ENCODE measurements around the gene HPGD.

The HPGD gene

DNA sequence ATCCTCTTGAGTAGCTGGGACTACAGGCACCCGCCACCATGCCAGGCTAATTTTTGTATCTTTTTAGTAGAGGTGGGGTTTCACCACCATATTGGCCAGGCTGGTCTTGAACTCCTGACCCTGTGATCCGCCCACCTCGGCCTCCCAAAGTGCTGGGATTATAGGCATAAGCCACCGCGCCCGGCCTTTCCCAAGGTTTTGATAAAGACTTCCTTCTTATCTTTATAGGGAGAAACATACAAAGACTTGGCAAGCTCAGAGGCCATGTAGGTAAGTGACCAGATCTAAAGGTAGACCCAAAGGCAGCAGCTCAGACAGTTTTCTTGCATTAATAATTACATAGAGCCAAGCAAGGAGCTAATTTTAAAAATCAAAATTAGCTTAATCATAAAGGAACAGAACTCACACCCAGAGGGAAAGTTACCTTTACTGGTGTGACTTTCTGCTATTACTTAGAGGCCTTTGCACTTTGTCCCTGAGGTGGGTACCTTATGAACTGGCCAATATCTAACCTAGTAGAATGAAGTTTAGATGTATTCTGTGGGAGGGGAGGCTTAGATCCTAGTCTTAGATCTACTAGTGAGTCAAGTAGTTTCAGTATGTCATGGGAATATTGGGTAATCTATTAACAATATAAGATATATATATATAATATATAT is 67.3 kb downstream of the HPGD start:
- no peaks in the 10 kb centered on the region for H3K36me3 ChIP-seq (ENCODE audit: control insufficient read depth in 1 of 2, insufficient read depth in 2 of 2, low read length in 2 of 2)
- H3K27me3 ChIP-seq (ENCODE audit: control insufficient read depth in 1 of 2, insufficient read depth in 2 of 2, low read length in 2 of 2), result no peaks in the 10 kb centered on the region
- H3K4me3 ChIP-seq (ENCODE audit: low read depth in 1 of 2, low read length in 2 of 2), result no peak overlapping the region
- H3K9me3 ChIP-seq (ENCODE audit: control insufficient read depth in 1 of 2, low read length in 2 of 2), result no peaks in the 10 kb centered on the region
- peaks cover 6 to 13% of the 10 kb centered on the region in 2 donors for H3K4me1 ChIP-seq (ENCODE audit: control insufficient read depth in 1 of 2, insufficient read depth in 2 of 2, low read length in 2 of 2)
- no peak overlapping the region for H3K27ac ChIP-seq (ENCODE audit: low read depth, low read length)
- H3K9ac ChIP-seq (ENCODE audit: low read depth in 1 of 2, low read length in 2 of 2), result no peak overlapping the region

DNA sequence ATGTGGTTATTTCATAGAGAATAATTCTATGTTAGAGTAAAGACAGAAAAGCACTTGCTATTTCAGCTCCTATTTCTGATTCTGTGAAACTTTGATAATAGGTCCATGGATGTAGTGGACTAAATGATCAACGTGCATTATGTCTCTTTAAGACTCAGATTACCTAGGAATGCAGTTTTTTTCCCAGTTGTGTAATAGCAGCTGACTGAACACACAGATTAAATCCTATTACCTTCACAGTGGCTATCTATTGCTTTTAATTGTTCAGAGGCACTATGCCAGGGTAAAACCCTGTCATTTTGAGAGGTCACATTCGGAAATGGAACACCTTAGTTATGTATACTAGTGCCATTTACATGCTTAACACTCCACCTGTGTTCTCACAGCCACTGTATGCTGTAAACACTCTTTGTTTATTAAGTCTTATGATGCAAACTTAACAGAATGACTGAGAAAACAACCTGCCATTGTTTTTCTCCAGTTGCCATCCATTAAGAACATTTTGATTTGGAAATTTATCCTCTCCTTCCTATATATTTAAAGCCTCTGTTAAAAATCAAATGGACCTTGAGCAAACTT is 70.5 kb downstream of the HPGD start:
- Histone ChIP-seq H3K9ac (ENCODE audit: low read depth in 1 of 2, low read length in 2 of 2) (no peak overlapping the region), H3K9me3 (ENCODE audit: control insufficient read depth in 1 of 2, low read length in 2 of 2) (no peaks in the 10 kb centered on the region), H3K4me3 (ENCODE audit: low read depth in 1 of 2, low read length in 2 of 2) (no peak overlapping the region), H3K4me1 (ENCODE audit: control insufficient read depth in 1 of 2, insufficient read depth in 2 of 2, low read length in 2 of 2) (peaks cover 11 to 23% of the 10 kb centered on the region in 2 donors), H3K27ac (ENCODE audit: low read depth, low read length) (no peak overlapping the region), H3K36me3 (ENCODE audit: control insufficient read depth in 1 of 2, insufficient read depth in 2 of 2, low read length in 2 of 2) (no peaks in the 10 kb centered on the region), H3K27me3 (ENCODE audit: control insufficient read depth in 1 of 2, insufficient read depth in 2 of 2, low read length in 2 of 2) (no peaks in the 10 kb centered on the region)

DNA sequence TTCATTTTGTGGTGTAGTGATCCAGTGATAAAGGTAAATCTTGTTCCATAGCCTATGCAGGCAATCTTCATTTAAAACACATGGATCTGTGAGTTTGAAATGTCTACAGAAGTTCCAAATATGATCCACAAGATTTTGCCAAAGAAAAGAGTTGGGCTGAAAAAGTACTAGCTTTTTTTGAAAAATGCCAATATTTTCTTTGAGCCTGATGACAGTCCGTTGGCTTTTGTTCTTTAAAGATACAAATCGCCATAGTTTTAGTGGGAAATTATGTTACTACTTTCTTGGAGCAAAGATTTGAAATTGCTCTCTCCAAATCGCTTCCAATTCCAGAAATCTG is 71.5 kb downstream of the HPGD start:
- H3K27me3 ChIP-seq (ENCODE audit: control insufficient read depth in 1 of 2, insufficient read depth in 2 of 2, low read length in 2 of 2), result no peaks in the 10 kb centered on the region
- no peak overlapping the region for H3K4me3 ChIP-seq (ENCODE audit: low read depth in 1 of 2, low read length in 2 of 2)
- no peak overlapping the region for H3K9ac ChIP-seq (ENCODE audit: low read depth in 1 of 2, low read length in 2 of 2)
- no peaks in the 10 kb centered on the region for H3K9me3 ChIP-seq (ENCODE audit: control insufficient read depth in 1 of 2, low read length in 2 of 2)
- no peak overlapping the region for H3K27ac ChIP-seq (ENCODE audit: low read depth, low read length)
- H3K36me3 ChIP-seq (ENCODE audit: control insufficient read depth in 1 of 2, insufficient read depth in 2 of 2, low read length in 2 of 2), result no peaks in the 10 kb centered on the region
- peaks cover 11 to 23% of the 10 kb centered on the region in 2 donors for H3K4me1 ChIP-seq (ENCODE audit: control insufficient read depth in 1 of 2, insufficient read depth in 2 of 2, low read length in 2 of 2)

DNA sequence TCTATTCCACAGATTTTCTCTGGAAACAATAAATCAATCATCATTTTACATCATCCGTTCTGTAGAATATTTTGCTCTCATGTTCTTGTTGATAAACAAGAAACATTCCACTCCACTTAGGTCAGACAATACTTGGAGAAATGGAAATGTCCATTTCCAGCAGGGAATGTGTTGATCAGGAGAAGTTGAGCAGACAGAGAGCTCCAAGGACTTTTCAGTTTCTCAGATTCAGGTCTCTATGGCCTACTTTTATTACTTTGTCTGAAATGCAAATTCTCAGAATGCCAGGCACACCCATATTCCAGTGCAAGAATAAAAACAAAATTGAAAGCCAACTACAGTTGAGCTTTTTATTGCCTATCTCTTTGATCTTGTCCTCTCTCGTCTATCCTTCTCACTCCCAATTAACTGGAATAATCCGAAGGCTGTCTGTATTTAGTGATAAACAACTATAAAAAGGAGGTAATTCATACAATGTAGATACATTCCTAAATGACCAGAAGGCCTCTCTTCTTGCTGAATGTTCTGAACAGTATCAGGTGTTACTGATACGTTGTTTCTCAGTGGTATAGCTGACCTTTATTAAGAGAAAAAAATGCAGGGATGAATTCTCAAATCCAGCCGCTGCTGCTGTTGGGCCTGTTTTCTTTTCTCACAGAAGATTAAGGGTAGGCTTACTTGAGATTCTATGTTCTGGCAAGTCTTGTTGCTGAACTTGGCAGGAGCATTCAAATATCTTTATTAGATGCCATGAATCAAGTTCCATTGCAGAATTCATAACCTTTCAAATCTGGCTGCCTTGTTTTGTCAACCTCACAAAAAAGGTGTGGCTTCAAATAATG is 72.1 kb downstream of the HPGD start:
- H3K4me1 ChIP-seq (ENCODE audit: control insufficient read depth in 1 of 2, insufficient read depth in 2 of 2, low read length in 2 of 2), result peaks cover 11 to 23% of the 10 kb centered on the region in 2 donors
- no peak overlapping the region for H3K9ac ChIP-seq (ENCODE audit: low read depth in 1 of 2, low read length in 2 of 2)
- H3K27me3 ChIP-seq (ENCODE audit: control insufficient read depth in 1 of 2, insufficient read depth in 2 of 2, low read length in 2 of 2), result no peaks in the 10 kb centered on the region
- no peaks in the 10 kb centered on the region for H3K36me3 ChIP-seq (ENCODE audit: control insufficient read depth in 1 of 2, insufficient read depth in 2 of 2, low read length in 2 of 2)
- H3K27ac ChIP-seq (ENCODE audit: low read depth, low read length), result no peak overlapping the region
- no peak overlapping the region for H3K4me3 ChIP-seq (ENCODE audit: low read depth in 1 of 2, low read length in 2 of 2)
- H3K9me3 ChIP-seq (ENCODE audit: control insufficient read depth in 1 of 2, low read length in 2 of 2), result no peaks in the 10 kb centered on the region

DNA sequence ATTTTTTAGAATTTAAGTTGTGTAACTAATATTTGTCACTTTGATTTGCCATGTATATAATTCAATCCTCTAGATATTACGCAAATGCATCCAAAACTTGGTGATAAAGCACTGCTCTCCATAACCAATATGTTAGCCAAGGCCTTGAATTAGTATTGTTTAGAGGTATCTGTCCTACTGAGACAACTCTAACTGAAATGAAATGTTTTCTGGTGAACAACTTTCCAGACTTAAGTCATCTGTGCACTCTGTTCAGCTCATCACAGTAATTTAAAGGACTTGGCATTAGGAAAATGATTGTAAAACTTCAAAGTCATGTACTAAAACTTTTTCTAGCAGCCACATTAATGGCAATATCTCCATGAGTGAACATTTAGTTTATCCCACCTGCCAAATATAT is 73.1 kb downstream of the HPGD start:
- Histone ChIP-seq H3K9ac (ENCODE audit: low read depth in 1 of 2, low read length in 2 of 2) (no peak overlapping the region), H3K27me3 (ENCODE audit: control insufficient read depth in 1 of 2, insufficient read depth in 2 of 2, low read length in 2 of 2) (no peaks in the 10 kb centered on the region), H3K4me3 (ENCODE audit: low read depth in 1 of 2, low read length in 2 of 2) (no peak overlapping the region), H3K4me1 (ENCODE audit: control insufficient read depth in 1 of 2, insufficient read depth in 2 of 2, low read length in 2 of 2) (peaks cover 11 to 23% of the 10 kb centered on the region in 2 donors), H3K36me3 (ENCODE audit: control insufficient read depth in 1 of 2, insufficient read depth in 2 of 2, low read length in 2 of 2) (no peaks in the 10 kb centered on the region), H3K27ac (ENCODE audit: low read depth, low read length) (no peak overlapping the region), H3K9me3 (ENCODE audit: control insufficient read depth in 1 of 2, low read length in 2 of 2) (no peaks in the 10 kb centered on the region)

DNA sequence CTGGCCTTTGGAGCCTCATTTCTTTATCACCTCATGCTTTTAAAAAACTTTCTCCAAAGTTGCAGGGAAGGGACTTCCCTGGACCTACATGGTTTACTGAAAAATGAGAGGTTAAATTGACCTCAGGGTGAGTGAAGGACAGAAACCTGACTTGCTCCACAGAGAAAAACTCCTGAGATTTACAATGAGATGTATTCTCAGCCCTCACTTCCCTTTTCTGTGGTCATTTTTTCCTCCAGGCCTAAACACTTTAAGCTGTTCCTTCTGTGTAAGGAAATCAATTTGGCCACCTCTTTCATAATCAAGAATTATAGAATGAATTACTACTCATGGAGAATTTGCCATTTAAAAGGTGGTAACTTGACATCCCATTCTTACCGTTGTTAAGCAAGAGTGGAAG is 77.9 kb downstream of the HPGD start:
- no peak overlapping the region for H3K4me3 ChIP-seq (ENCODE audit: low read depth in 1 of 2, low read length in 2 of 2)

More for the DNA sequence above, 77.9 kb downstream of the HPGD start:
- Histone ChIP-seq H3K27me3 (ENCODE audit: control insufficient read depth in 1 of 2, insufficient read depth in 2 of 2, low read length in 2 of 2) (no peaks in the 10 kb centered on the region), H3K9ac (ENCODE audit: low read depth in 1 of 2, low read length in 2 of 2) (no peak overlapping the region), H3K36me3 (ENCODE audit: control insufficient read depth in 1 of 2, insufficient read depth in 2 of 2, low read length in 2 of 2) (no peaks in the 10 kb centered on the region), H3K4me1 (ENCODE audit: control insufficient read depth in 1 of 2, insufficient read depth in 2 of 2, low read length in 2 of 2) (peaks cover 5% of the 10 kb centered on the region in 2 donors), H3K9me3 (ENCODE audit: control insufficient read depth in 1 of 2, low read length in 2 of 2) (no peaks in the 10 kb centered on the region), H3K27ac (ENCODE audit: low read depth, low read length) (no peak overlapping the region)

Measured in duodenal mucosa (tissue), 2 donors.